MM.1S (cell line): ENCODE data around the gene KCNIP1.

Experiments used
- DNase-seq: peaks from one replicate; pipeline ENCODE4 v3.0.0-alpha.2; 2015
- H2AFZ ChIP-seq: fragments of 300-600 bp; sonication (generic); 2 replicates; pipeline ENCODE4 v1.6.0; 2016; ENCODE audit warnings: antibody characterized with exemption, low read length
- H3F3A ChIP-seq: fragments of 300-600 bp; sonication (generic); 2 replicates; pipeline ENCODE4 v1.6.1; 2016; ENCODE audit warnings: mild to moderate bottlenecking, antibody characterized with exemption, low read length, moderate library complexity, mixed read lengths; ENCODE audit not compliant: insufficient read depth
- H3K27ac ChIP-seq: fragments of 300-600 bp; sonication (generic); 2 replicates; pipeline ENCODE4 v1.5.1; 2016; ENCODE audit warnings: mild to moderate bottlenecking, low read length
- H3K27me3 ChIP-seq: fragments of 300-600 bp; sonication (generic); replicated peaks from 2 replicates; pipeline ENCODE4 v1.6.0; 2016; ENCODE audit warnings: low read length; ENCODE audit not compliant: insufficient read depth
- H3K36me3 ChIP-seq: fragments of 300-600 bp; sonication (generic); replicated peaks from 2 replicates; pipeline ENCODE4 v1.6.1; 2016; ENCODE audit warnings: mild to moderate bottlenecking, low read length, mixed read lengths; ENCODE audit not compliant: insufficient read depth
- H3K4me1 ChIP-seq: fragments of 300-600 bp; sonication (generic); 2 replicates; pipeline ENCODE4 v1.6.1; 2016; ENCODE audit warnings: low read length, mixed read lengths
- H3K4me2 ChIP-seq: fragments of 300-600 bp; sonication (generic); 2 replicates; pipeline ENCODE4 v1.6.0; 2016; ENCODE audit warnings: low read depth, low read length
- H3K4me3 ChIP-seq: fragments of 300-600 bp; sonication (generic); 2 replicates; pipeline ENCODE4 v1.5.1; 2016; ENCODE audit warnings: low read length, mixed read lengths
- H3K79me2 ChIP-seq: fragments of 300-600 bp; sonication (generic); 2 replicates; pipeline ENCODE4 v1.6.1; 2016; ENCODE audit warnings: mixed run types, low read length, mixed read lengths
- H3K9ac ChIP-seq: fragments of 300-600 bp; sonication (generic); 2 replicates; pipeline ENCODE4 v1.6.1; 2016; ENCODE audit warnings: low read length, mixed read lengths
- H3K9me2 ChIP-seq: fragments of 300-600 bp; sonication (generic); replicated peaks from 2 replicates; pipeline ENCODE4 v1.6.1; 2016; ENCODE audit warnings: mild to moderate bottlenecking, low read length, mixed read lengths; ENCODE audit not compliant: insufficient read depth
- H3K9me3 ChIP-seq: fragments of 300-600 bp; sonication (generic); replicated peaks from 2 replicates; pipeline ENCODE4 v1.6.1; 2016; ENCODE audit warnings: mild to moderate bottlenecking, low read length, mixed read lengths; ENCODE audit not compliant: insufficient read depth
- H4K20me1 ChIP-seq: fragments of 300-600 bp; sonication (generic); 2 replicates; pipeline ENCODE4 v1.6.1; 2016; ENCODE audit warnings: mild to moderate bottlenecking, low read length, moderate library complexity, mixed read lengths; ENCODE audit not compliant: insufficient read depth
- EZH2 ChIP-seq: fragments of 300-600 bp; sonication (generic); optimal IDR thresholded peaks from 2 replicates; pipeline ENCODE3; 2017; ENCODE audit warnings: low read depth, mild to moderate bottlenecking, antibody characterized with exemption, low read length, mixed read lengths
- EZH2phosphoT487 ChIP-seq: fragments of 300-600 bp; sonication (generic); IDR thresholded peaks from 2 replicates; pipeline ENCODE4 v1.6.1; 2018; ENCODE audit warnings: antibody characterized with exemption, low read length
- TF ChIP-seq, protein P1 (sequence below): fragments of 300-600 bp; sonication (generic); IDR thresholded peaks from 2 replicates; pipeline ENCODE4 v1.5.1; 2016; ENCODE audit warnings: antibody characterized with exemption, low read length, mixed read lengths

The KCNIP1 gene

GRCh38 chr5:170628691-170629565, 125.1 kb downstream of the KCNIP1 start:
- Histone ChIP-seq H2AFZ (no peak overlapping the region), H3K27ac (no peak overlapping the region), H3K9ac (no peak overlapping the region), H3K27me3 (peaks cover 3% of the 10 kb centered on the region; the same call in 1 of the 2 replicates), H3K9me2 (no peaks in the 10 kb centered on the region), H3K9me3 (no peaks in the 10 kb centered on the region), H3K4me3 (no peak overlapping the region), H3F3A (no peaks in the 10 kb centered on the region), H3K4me1 (no peaks in the 10 kb centered on the region), H3K79me2 (no peaks in the 10 kb centered on the region), H3K4me2 (no peak overlapping the region), H4K20me1 (no peaks in the 10 kb centered on the region), H3K36me3 (no peaks in the 10 kb centered on the region)
- TF ChIP-seq, protein P1, sequence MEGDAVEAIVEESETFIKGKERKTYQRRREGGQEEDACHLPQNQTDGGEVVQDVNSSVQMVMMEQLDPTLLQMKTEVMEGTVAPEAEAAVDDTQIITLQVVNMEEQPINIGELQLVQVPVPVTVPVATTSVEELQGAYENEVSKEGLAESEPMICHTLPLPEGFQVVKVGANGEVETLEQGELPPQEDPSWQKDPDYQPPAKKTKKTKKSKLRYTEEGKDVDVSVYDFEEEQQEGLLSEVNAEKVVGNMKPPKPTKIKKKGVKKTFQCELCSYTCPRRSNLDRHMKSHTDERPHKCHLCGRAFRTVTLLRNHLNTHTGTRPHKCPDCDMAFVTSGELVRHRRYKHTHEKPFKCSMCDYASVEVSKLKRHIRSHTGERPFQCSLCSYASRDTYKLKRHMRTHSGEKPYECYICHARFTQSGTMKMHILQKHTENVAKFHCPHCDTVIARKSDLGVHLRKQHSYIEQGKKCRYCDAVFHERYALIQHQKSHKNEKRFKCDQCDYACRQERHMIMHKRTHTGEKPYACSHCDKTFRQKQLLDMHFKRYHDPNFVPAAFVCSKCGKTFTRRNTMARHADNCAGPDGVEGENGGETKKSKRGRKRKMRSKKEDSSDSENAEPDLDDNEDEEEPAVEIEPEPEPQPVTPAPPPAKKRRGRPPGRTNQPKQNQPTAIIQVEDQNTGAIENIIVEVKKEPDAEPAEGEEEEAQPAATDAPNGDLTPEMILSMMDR: no peak
- TF ChIP-seq EZH2phosphoT487 (no peak), EZH2 (no peak)
- DNase-seq: no peak

DNA sequence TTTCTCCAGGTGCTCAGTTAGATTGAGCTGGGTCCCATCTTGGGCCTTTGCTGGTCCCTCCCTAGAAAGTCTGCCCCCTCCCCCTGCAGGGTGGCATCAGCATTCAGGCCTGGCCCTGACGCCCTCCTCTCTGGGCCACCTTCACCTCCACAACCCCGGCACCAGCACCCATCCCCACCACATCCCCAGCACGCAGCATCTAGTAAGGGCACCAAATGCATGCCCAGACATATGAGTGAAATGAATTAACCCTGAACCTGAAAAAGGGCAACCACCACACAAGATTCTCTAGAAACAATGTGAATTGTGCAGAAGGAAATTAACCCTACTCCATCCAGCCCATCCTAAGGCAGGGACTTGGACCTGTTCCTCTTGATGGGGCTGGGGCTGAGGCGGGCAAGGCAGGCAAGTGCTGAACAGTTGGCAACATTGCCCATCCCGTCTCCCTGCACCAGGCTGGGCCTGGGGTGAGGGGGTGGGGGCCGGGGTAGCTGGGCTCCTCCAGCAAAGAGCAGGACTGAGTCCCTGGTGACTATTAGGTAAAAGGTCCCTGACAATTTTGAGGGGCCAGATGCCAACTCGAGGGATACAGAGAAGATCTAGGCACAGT, 125.9 kb downstream of the KCNIP1 start:
- Histone ChIP-seq H3K79me2 (no peaks in the 10 kb centered on the region), H3K9me2 (no peaks in the 10 kb centered on the region), H2AFZ (no peak overlapping the region), H4K20me1 (no peaks in the 10 kb centered on the region), H3K9ac (no peak overlapping the region), H3K36me3 (no peaks in the 10 kb centered on the region), H3K4me2 (no peak overlapping the region), H3K4me1 (no peaks in the 10 kb centered on the region), H3K27ac (no peak overlapping the region), H3K9me3 (no peaks in the 10 kb centered on the region), H3K4me3 (no peak overlapping the region), H3K27me3 (peaks cover 3% of the 10 kb centered on the region; the same call in 1 of the 2 replicates), H3F3A (no peaks in the 10 kb centered on the region)
- DNase-seq: no peak
- no peak for TF ChIP-seq EZH2phosphoT487
- TF ChIP-seq EZH2: no peak
- TF ChIP-seq, protein P1: no peak

DNA sequence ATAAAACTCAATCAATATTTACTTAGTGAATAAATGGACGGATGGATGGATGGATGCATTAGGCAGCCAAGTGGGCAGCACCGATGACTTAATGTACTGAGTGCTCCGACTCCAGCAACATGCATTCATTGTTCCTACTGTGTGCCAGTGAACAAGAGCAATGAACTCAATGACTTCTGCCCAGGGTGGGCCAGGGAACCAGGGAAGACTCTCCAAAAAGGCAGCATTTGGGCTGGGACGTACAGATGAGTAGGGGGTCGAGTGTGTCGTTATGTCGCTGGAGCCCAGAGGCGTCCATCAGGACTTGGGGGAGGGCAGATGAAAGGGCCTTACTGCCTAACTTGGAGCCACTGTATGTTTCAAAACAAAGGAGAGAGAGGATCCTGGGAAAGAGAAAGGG, 126.4 kb downstream of the KCNIP1 start:
- Histone ChIP-seq H3K9me3 (no peaks in the 10 kb centered on the region), H3K79me2 (no peaks in the 10 kb centered on the region), H3K4me2 (no peak overlapping the region), H3K4me3 (no peak overlapping the region), H3K4me1 (no peaks in the 10 kb centered on the region), H3K36me3 (no peaks in the 10 kb centered on the region), H3F3A (no peaks in the 10 kb centered on the region), H4K20me1 (no peaks in the 10 kb centered on the region), H3K9me2 (no peaks in the 10 kb centered on the region), H3K9ac (no peak overlapping the region), H3K27ac (no peak overlapping the region), H3K27me3 (peaks cover 3% of the 10 kb centered on the region; the same call in 1 of the 2 replicates), H2AFZ (no peak overlapping the region)
- no peak for DNase-seq
- TF ChIP-seq EZH2 (no peak), EZH2phosphoT487 (no peak)
- TF ChIP-seq, protein P1: no peak
